Epidermal melanocyte (primary cell): ENCODE data around the gene CNR2.
"Not testable (repeated sequence)": the region's sequence is repeated elsewhere in the genome, so short reads cannot be mapped to it uniquely, and the experiment has no call there.

Source experiments
- DNase-seq: peaks from one replicate; pipeline ENCODE4 v3.0.0; 2011; ENCODE audit warnings: low spot score; ENCODE audit not compliant: insufficient read length

CNR2 gene

DNA sequence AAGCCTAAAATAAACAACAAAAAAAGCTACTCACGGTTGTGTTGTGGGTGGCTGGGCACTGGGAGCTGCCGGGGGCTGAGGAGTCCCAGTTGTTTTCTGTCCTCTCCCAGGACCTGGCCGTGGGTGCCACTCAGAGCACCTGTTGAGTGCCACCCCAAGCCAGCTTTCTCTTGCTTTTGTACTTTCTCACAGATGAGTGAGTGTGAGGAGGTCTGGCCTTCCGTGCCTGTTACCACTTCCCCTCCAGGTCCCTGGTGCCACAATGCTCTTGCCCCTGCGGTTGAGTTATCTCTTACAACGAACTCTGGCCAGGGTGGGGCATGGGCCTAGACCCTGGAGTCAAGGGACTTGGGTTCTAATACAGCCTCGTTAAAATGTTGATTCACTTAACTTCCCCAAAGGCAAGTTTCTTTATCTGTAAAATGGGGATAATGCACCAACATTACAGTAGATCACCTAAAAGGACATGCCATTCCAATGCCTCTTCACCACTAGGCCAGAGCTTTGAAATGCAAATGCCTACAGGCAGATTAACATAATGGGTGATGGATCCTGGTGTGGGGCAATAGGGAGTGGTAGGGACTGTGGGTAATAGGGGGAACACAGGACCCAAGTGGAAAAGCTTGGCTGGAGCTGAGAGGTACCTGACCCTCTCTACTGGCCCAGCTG, at the start of gene CNR2:
TSS of gene CNR2 (minus strand) at position 151 of the 669 bp plus-strand sequence. CDS start 37,745 bp downstream, outside the sequence.
- DNase-seq = no peak

DNA sequence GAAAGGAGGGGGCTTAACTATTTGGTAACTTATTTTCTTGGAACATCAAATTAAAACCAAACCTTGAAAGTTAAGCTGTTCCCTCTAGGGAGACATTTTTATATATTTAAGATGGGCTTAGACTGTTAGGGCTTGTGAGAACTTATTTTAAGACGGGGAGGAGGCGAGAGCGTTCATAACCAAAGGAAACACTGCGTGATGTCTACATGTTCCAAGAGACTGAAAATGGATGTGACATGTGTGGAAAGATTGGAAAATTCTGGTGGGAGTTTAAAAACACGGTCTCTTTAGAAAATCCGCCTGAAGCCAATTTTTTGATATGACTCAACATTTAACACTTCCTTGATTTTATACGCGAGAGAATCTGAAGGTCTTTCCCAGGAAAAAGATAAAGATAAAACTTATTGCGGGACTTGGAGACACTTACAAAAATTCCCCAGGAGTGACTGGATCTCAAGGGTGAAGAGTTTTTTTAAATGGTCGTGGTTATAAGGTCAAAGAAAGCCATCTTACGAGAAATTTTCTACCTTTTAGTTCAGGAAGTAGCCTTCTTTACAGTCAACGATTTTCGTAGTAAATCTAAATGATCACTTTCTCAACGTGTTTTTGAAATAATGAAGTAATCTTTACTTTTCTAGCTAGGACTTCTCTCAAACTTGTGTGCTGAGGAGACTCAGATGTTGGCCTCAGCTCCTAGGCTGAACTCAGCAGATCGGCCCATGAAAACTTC, 47.3 kb upstream of the CNR2 start:
- no peak for DNase-seq

DNA sequence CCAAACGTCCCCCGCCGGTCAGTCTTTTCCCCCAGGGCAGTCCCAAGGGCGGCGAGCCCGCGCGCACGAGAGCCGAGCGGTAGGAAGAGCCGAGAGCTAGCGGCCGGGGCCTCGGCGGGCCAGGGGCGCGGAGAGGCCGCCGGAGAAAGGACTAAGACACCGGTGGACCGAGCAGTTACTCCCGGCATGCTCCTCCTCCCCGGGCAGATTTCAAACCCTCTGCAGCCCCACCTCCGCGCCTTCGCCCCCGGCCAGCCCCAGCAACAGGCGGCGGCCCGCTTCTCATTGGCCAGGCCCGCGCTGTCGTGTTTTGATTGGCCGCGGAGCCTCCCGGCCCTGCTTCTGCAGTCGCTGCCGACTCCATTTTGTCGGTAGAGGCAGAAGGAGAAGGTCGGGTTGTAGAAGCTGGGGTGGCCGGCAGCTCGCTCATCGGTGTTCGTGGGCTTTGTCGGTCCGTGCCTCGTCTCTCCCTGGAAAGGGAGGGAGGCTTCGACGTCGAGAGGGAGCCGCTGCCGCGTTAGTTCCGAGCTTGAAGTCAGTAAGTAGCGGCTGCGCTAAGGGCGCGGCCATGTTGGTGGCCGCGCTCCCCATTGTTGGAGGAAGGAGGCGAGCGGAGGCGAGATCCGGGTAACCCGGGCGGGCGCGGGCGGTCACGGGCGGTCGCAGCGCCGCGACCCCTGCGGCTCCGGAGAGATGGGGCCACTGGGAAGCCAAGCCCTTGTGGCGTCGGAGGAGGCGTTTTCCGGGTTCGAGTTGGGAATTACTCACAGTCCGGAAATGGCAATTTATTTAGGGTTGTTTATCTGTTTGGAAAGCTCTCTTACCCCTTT, 46.5 kb upstream of the CNR2 start, which contains the start of gene PNRC2:
TSS of gene PNRC2 (plus strand) at position 368 of the 830 bp plus-strand sequence. CDS start 1,630 bp downstream, outside the sequence.
- peak; percentile 96 for DNase-seq

DNA sequence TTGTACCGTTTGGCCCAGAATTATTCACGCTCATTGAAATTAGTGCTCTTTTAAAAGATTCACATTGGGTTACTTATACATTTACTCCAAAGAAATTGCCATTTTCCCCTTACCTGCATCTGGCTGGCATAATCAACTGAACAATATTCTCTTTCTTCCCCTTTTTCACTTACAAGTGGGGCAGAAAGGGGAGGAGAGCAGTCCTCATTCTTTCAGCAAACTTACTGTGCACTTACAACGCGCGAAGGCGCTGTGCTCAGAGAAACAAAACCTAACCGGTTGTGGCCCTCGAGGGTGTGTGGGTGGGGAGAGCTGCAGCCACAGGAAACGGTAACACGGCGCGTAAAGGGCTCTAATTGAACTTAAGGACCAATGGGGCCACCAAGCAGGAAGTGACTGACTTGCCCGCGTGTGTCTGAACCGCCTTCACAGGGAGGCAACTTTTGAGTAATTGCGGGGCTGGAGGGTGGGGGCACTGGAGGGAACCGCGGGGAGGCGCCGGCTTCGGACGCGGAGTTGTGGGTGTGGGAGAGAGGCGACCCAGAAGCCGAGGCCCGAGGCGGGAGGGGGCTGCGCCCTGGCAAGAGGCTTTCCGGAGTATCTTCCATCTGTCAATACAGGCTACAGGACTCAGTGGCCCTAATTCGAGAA, 45.8 kb upstream of the CNR2 start:
- DNase-seq = peak; percentile 59

DNA sequence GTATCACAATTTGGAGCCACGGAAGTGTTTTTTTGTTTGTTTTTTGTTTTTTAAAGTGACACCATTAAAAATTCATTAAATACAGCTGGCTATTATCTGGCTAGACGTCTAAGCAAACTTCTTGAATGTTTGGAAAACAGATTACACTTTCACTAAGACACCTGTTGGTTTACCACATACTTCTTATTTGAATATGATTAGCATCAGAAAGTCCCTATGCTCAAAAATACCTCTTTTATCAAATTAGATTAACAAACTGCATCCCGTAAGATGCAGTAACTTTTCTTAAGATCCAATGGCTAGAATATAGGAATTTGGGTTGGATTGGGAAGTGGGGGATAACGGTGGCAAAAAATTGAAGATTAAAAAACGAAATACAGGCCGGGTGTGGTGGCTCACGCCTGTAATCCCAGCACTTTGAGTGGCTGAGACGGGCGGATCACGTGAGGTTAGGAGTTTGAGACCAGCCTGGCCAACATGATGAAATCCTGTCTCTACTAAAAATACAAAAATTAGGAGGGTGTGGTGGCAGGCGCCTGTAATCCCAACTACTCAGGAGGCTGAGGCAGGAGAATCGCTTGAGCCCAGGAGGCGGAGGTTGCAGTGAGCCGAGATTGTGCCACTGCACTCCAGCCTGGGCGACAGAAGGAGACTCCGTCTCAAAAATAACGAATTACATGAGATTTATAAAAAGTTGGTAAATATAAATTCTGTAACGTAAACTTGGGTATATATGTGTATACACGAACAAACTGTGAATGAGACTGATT, 45.1 kb upstream of the CNR2 start:
- DNase-seq = not testable (repeated sequence)

DNA sequence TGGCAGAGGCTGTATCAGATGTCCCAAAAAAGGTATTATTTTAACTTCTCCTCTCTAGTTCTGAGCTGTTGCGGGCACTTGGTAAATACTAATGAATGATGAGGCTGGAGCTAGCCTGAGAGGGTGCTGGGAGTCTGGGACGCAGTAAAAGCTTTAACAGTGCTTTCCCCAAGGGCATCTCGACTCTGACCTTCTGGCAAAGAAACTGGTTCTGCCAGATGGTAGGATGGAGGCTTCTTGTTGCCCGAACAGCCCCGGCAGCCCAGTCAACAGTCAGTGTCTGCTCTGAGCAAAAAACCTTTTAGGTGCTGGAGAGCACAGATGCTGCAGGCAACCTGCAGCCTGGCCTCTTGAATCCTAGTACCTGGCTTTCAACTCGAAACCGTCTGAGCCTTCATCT, 43.9 kb upstream of the CNR2 start:
- no peak for DNase-seq

DNA sequence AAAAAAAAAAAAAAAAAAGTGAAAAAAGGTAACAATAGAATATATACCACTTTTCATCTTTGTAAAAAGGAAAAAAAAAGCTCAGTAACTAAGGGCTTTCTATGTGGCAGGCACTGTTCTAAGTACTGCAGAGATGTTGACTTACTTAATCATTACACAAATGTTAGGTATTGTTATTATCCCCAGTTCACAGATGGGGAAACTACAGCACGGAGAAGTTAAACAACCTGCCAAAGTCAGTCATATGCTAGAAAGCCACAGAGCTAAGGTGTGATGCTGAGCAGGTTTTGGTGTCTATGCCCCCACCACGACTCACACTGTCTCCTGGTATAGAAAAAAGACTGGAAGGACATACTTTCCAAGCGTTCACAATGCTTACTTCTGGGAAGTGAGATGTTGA, 39.9 kb upstream of the CNR2 start:
- no peak for DNase-seq

DNA sequence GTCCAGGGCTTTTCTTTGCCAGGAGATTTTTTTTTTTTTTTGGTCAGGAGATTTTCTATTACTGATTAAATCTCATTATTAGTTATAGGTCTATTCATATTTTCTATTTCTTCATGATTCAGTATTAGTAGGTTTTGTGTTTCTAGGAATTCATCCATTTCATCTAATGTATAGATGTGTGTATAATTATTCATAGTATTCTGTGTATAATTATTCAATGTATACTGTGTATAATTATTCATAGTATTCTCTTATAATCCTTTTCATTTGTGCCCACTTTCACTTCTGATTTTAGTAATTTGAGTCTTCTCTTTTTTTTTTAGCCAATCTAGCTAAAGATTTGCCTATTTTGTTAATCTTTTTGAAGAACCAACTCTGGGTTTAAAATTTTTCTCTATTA, 34.2 kb upstream of the CNR2 start:
- DNase-seq = no peak

DNA sequence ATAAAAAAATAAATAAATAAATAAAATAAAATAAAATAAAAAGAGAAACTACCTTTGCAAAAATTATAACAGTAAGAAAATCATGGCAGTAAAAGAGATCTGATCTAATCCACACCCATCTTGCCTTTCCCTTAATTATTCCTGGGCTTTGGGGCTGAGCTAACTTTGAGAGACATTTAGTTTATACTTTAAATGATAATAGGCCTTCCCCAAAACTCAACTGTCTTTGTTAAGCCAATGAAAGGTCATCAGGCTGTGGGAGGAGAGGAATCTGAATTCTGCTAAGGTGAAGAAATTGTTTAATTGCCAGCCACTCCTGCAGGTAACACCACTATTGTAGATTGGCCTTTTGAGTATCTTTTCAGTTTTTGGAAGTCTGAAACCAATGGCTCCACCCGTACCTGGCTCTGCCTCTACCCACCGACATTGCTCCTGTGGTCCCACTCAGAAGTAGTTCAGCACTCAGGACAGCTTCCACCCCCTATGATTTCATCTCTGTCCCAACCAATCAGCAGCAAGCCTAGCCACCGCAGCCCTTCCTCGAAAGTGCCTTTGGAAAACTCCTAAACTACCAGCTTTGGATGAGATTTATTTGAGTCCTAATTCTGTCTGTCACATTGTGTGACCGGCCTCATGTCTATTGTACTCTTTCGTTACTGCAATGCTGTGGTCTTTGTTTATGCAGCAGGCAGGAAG, 23.5 kb upstream of the CNR2 start:
- DNase-seq = peak; percentile 14

DNA sequence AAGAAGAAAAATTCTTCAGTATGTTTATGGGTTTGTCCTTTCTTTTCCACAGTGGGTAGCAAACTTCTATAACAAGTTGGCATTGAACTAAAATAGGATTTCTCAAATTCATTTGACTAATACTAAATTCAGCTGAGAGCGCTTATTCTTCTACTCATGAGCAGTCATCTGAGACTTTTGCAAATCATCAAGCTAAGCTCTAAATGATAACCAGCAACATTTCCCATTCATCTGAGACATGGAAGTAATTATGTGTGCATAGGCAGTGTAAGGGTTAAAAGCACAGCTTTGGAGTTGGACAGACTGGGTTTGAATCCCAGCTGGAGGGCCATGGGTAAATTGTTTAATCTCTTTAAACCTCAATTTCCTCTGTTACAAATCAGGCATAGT, 18.3 kb upstream of the CNR2 start:
- no peak for DNase-seq

DNA sequence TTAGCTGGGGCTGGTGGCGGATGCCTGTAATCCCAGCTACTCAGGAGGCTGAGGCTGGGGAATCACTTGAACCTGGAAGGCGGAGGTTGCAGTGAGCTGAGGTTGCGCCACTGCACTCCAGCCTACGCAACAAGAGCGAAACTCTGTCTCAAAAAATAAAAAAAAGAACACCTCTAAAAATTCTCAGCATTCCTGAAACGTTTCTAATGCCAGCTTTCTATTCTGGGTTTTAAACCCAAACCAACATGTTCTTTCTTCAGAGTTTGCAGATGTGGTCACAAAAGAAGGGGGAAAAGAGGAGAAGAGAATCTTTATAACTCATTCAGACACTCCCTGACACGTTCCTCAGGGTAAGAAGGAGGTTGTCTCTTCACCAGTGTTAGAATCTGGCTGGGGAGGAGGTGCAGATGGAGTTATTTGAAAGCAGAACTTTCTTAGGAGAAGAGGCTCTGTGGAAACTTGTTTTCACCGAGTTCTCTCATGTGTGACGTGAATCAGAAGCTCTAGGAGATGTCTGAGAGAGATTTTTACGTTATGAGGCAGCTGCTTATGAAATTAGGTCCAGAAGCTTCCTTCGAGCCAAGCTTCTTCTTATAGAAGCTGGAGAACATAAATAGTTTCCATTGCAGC, 17.8 kb upstream of the CNR2 start:
- peak; percentile 48 for DNase-seq

DNA sequence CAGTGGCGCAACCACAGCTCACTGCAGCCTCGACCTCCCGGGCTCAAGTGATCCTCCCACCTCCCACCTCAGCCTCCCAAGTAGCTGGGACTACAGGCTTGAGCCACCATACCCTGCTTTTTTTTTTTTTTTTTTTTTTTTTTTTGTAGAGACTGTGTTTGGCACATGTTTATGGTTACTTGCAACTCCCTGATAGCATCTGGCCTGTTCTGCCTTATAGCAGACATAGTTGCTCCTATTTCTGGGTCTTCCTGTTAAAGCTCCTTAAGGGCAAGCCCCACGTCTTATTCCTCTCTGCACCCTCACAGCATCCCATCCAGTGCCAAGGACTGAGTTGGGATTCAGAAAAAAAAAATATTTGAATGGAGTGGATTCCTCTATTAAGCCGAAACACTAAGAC, 17.1 kb upstream of the CNR2 start:
- DNase-seq = no peak

DNA sequence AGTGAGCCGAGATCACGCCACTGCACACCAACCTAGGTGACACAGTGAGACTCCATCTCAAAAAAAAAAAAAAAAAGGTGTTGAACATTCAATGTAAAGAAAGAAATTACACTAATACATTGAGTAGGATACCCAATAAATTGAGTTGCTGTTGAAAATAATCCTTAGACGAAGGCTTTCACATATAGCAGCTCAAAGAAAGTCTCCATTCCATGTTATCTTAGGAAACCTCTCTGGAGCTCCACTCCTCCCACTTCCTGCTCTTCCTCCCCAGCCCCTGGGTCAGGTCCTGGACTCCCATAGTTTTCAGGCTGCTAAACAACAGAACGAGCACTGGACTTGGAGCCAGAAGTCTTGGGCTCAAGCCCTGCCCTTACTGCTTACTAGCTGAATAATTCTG, 15.6 kb upstream of the CNR2 start:
- no peak for DNase-seq

DNA sequence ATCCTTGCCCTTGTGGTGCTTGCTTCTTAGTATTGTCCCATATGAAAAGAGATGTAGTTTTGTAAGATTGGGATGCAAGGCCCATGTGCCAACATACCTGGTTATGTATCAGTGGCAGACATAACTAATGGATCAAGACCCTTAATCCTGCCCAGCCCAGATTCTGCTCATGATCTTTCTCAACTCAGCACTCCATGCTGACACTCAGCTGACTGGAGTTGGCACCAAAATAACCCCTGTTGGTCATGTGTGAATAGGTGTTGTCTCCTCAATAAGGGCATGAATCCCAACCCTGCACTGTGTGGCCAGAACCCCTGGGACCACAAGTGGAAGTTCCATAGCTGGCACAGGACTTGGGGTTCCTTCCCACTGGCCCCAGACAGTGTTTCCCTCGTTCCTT, 13.9 kb upstream of the CNR2 start:
- no peak for DNase-seq

DNA sequence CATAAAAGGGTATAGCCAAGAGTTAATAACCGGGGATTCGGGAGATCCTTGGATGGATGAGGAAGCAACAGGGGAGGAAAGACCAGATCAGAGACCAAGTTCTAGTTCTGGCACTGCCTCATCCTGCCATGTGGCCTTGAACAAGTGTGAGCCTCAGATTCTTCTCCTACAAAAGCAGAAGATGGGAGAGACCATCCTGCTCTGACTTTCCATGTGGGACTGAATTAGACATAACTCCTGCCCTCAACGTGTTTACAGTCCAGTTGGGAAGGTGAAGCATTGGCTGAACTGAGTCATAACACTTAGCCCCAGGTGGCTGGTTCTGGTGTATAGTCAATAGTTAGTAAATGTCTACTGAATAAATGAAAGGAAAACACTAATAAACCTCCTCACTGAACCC, 12.1 kb upstream of the CNR2 start:
- no peak for DNase-seq

DNA sequence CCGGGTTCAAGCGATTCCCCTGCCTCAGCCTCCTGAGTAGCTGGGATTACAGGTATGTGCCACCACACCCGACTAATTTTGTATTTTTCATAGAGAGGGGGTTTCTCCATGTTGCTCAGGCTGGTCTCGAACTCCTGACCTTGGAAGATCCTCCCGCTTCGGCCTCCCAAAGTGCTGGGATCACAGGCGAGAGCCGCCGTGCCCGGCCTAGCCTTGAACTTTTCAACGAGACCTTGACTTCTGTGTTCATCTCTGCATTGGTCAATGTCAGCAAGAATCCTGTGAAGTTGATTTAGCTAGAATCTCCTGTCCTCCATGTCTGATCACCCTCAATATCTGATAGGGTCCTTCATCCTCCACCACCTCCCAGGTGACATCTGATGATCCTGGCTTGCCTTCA, 11.4 kb upstream of the CNR2 start:
- DNase-seq = no peak

DNA sequence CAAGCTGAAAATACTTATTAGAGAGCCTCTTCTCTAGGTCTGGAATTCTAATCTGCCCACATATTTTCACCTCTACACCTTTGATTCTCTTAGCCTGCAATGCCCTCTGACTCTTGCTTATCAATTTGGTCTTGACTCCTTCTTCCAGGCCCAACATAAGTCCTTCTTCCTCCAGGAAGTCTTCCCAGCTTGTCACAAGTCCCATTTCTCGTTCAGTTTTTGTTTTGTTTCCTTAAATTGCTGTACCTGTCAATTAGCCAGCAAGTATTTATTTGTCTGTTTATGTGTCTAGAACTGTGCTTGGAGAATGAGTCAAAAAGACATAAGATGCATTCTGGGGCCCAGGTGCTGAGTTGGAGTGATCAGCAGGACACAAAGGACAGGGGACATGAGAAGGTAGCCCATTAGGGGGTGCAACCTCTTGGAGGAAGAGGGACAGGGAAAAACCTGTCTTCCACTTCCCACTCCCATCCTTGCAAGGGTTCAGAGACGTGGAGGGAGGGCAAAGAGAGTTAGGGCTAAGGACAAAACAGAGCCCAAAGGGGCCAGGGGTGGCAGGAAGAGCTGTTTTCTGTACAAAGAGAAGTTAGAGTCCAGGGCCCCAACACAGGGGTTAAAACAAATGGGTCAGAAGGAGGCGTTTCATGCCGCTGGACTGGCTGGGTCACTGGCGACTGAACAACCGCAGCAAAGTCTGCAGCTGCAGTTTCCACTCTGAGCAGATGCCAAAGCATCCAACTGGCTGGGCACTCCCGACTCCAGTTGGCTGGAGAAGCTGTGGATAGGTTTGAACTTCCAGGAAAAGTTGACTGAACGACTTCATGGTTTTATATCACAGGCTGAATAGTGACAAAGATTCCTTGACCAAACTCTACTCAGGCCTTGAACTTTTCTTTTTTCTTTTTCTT, 10.7 kb upstream of the CNR2 start:
- no peak for DNase-seq

DNA sequence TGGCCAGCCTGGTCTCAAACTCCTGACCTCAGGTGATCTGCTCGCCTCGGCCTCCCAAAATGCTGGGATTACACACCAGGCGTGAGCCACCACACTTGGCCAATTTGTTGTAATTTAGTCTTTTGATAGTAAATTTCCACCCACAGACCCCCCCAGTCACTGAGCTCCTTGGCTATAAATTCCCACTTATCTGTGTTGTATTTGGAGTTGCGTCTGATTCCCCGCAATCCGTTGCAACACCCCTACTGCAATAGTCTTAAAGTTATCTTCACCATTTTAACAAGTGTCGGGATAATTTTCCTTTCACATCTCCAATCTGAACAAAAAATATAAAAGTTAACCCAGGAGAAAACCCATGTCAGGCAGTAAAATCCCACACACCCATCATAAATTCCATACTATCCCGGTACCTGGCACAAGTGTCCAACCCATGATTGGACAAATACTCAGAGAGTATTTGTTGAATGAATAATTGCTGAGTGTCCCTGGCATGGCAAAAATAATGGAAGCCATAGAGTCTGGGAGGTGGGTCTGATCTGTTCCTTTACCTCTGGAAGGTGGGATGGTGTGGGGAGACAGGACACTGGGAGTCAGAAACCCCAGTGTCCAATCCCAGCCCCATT, 9.3 kb upstream of the CNR2 start:
- no peak for DNase-seq
